GM18498 (cell line): Measurements from ENCODE around the gene NSMCE1.

Source experiments
- ATAC-seq: cut with Tn5 transposase; IDR thresholded peaks from one replicate; pipeline ENCODE4 v1.9.1; 2021; ENCODE audit warnings: mild to moderate bottlenecking, moderate library complexity; ENCODE audit not compliant: unreplicated experiment

The NSMCE1 gene, protein sequence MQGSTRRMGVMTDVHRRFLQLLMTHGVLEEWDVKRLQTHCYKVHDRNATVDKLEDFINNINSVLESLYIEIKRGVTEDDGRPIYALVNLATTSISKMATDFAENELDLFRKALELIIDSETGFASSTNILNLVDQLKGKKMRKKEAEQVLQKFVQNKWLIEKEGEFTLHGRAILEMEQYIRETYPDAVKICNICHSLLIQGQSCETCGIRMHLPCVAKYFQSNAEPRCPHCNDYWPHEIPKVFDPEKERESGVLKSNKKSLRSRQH

DNA sequence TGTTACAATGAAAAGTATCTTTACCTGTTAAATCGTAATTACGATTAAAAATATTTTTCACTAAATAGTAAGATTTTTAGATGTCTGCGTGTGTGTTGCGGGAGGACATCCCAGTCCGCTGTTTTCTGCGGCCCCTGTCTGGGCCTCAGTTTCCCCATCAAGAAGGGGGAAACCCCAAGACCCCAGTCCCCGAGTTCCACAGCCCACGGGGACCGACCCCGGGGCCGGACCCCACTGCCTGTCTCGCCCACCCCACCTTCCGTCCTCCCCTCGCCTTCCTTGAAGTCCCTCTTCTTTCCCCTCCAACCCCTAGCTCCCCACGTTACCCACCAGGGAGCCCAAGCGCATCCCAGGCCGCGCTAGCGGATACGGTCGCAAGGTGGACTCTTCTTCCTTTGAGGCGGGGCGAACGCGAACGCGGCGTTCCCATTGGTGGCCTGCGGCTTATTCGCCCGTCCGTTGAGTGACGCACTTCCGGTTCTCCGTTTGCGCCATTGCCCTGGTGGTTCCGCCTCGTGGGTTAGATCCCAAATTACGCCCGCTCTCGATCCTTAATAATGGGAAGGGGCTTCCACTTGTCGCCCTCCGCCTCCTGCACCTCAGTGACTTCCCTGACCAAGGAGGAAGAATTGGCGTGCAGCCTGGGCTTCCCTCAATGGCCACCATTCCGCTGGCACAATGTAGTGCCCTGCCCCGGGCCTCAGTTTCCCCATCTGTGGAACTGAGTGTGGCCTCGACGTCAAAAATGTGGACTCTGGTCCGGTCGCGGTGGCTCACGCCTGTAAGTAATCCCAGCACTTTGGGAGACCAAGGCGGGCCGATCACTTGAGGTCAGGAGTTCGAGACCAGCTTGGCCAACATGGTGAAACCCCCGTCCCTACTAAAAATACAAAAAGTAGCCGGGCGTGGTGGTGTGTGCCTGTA lies at the start of gene NSMCE1:
NSMCE1 (minus strand) TSS at position 397 of the 924 bp plus-strand sequence. CDS start 11,202 bp downstream, outside the sequence.
- ATAC-seq, result peak; percentile 96

DNA sequence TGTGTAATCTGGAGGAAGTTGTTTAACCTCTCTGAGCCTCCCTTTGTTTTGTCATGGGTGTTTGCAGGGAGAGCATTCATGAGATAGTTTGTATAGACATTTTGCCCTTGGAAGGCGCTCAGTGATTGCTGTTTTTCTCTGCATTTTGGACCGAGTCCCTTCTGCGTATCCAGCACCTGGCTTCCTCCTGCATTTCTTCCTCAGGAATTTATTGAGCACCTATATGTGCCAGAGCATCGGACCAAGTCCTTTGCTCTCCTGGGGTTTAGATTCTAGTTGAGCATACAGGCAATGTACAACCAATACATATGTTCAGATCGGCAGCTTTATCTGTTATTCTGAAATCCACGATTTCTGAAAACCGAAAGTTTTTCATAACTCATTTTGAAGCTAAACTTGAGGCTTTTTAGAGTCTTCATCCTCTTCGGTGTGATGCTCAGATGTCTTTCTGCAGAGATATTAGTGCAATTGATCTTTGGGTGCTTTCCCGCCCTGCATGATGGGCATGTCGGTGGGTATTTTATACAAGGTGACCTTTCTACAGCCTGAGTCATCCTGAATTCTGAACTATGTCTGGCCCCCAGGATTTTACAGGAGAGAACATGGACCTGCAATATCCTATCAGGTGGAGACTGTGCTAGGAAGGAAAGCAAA lies 49.3 kb upstream of the NSMCE1 start:
- no peak for ATAC-seq

GRCh38 chr16:27317320-27317719 lies 48.7 kb upstream of the NSMCE1 start:
- no peak for ATAC-seq

GRCh38 chr16:27316038-27316680 lies 47.6 kb upstream of the NSMCE1 start:
- ATAC-seq, result no peak

GRCh38 chr16:27315333-27316037 lies 46.9 kb upstream of the NSMCE1 start:
- no peak for ATAC-seq

DNA sequence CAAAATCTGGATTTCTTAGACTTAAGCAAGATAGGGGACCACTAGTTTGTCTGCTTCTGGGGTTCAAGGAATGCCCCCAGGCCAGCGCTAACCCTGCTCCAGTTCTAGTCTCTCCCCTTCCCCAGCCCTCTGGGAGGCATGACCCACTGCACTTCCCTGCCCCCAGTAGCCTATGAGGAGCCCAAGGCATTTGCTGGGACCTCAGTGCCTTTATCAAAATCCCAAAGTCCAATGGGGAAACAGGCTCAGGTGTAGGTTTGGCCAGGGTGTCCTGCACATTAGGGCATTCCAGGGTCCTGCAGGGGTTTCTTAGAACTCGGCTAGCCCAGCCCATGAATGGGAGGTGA lies 46.4 kb upstream of the NSMCE1 start:
- ATAC-seq, result no peak

DNA sequence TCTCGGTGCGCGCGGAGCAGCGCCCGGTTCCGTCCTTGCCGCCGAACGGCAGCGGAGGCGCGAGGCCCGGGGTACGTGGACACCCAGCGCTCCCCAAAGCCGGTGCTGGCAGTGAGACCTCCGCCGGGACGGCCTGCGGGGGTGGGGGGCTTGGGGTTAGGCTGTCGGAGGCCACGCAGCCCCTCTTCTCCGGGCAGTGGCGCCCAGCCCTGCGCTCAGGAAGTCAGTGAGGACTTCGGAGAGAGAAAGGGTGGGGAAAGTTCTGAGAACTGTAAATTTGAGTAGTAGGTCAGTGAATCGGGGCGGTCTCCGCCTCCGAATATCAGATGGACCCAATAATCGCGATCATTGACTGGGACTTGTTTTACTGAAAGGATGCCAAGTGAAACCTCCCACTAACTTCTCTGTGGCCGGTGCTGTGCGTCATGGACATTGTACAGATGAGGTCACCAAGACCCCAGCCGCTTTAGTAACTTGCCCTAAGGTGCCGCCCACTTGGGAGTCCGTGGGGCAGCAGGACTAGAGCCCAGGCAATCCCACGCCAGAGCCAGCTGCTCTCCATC lies 45.7 kb upstream of the NSMCE1 start:
- peak; percentile 27 for ATAC-seq

GRCh38 chr16:27313422-27314160 lies 45.0 kb upstream of the NSMCE1 start, which contains the start of gene IL4R:
TSS of gene IL4R (plus strand) at chr16:27313974. CDS start at chr16:27340204, 26,230 bp downstream.
- peak; percentile 64 for ATAC-seq

- ATAC-seq, result no peak
These were observed 44.2 kb upstream of the NSMCE1 start for GRCh38 chr16:27312580-27313421.

DNA sequence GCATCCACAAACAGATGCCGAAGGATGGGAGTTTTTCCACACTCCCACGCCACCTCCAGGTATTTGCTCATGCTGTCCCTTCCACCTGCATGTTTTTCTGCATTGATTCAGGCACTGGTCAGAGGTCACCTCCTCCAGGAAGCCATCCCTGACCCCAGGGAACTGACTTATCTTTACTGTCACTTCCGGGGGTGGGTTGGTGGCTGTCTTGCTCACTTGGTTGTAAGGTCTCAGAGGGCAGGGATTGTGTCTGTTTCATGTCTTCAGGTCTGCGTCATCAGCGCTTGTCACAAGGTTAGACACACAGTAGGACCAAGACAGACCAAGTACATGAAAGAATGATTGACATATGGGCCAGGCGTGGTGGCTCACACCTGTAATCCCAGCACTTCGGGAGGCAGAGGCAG lies 43.3 kb upstream of the NSMCE1 start:
- ATAC-seq, result no peak

GRCh38 chr16:27311448-27311830 lies 42.9 kb upstream of the NSMCE1 start:
- ATAC-seq, result no peak

DNA sequence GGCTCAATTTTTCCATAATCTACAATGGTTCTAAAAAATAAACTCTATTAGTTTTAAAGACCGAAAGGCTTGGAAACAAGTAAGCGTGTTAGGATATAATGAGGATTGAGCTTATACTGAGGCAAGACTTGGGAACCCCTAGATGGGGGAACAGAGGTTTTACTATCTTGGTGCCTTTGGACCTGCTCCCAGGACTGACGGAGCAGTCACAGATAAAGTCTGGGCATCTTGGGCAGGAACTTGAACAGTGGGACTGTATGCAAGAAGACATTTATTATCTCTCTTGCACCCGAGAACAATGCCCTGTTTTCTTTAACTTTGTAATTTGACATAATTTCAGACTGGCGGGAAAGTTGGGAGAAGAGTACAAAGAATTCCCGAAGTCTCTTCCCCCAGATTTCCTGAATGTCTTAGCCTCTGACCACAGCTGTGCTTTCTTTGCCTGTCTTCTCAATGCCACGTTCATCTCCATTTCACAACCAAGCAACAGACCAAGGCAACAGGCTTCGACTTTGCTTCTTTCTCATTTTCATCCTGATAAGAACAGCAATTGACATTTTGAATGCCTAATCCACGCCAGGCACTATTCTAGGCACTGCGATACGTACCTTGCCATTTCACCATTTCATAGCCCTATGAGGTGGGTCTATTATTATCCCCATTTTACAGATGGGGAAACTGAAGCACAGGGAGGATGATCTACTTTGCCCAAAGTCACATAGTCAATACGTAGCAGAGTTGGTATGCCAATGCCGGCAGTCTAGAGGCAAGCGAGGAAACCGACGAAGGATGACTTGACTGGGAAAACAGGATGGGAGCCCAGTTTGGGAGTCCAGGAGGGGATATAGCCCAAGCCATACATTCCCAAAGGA lies 42.2 kb upstream of the NSMCE1 start:
- no peak for ATAC-seq

DNA sequence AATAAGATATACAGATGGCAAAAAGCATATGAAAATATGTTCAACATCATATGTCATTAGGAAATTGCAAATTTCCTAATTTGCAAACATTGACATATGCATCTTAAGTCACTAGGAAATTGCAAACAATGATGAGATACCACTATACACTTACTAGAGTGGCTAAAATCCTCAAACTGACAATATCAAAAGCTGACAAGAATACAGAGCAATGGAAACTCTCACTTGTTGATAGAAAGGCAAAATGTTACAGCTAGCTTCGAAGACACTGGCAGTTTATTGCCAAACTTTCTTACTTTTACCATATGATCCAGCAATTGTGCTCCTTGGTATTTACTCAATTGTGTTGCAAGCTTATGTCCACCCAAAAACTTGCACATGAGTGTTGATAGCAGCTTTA lies 40.2 kb upstream of the NSMCE1 start:
- ATAC-seq, result no peak

DNA sequence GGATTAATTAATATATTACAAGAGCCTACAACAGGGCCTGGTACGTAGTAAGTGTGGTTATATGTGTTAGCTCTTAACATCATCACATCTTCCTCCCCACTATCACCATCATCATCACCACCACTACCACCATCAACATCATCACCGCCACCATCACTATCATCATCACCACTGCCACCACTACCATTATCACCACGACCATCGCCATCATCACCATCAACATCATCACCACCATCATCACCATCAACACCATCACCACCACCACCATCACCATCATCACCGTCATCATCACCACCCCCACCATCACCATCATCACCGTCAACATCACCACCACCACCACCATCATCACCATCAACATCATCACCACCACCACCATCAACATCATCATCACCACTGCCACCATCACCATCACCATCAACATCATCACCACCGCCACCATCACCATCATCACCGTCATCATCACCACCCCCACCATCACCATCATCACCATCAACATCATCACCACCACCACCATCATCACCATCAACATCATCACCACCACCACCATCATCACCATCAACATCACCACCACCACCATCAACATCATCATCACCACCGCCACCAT lies 37.4 kb upstream of the NSMCE1 start:
- no peak for ATAC-seq

- ATAC-seq, result no peak
These were observed 36.5 kb upstream of the NSMCE1 start for GRCh38 chr16:27304881-27305745.

DNA sequence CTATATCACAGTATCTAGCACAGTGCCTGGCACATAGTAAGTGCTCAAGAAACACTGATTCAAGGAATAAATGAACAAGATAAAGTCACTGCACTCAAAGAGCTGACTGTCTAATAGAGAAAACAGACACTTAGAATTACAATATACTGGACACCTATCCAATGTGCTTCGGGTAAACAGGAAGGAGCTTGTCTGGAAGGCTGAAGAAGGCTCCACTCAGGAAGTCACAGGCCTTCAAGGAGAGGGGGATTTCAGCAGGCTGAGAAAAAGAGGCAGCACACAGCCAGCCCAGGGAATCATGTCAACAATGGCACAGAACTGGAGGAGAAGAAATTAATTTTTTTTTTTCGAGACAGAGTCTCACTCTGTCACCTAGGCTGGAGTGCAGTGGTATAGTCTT lies 35.5 kb upstream of the NSMCE1 start:
- ATAC-seq, result no peak
